Natural killer cell (primary cell): ENCODE results near the gene FAM3B. TPM values are rescaled to one million over a fixed set of nuclear protein-coding genes. Genes with fewer than 3 reads are reported as not detected.

Experiments used
- ATAC-seq, 3 donors: fragments of 150-1000 bp in 2 of 3; fragments of 200-7000 bp in 1 of 3; cut with Tn5 transposase; 1 replicate in 1 of 3; 2 replicates in 2 of 3; pipeline ENCODE4 v1.10.0; 2021; ENCODE audit warnings: mild to moderate bottlenecking in 2 of 3, moderate library complexity in 2 of 3
- DNase-seq, 2 donors: peaks; one replicate each; pipeline versions ENCODE4 v3.0.0 to v3.0.0-alpha.2; 2013 to 2021; ENCODE audit warnings: mixed read lengths in 1 of 2
- H3K27ac ChIP-seq: one replicate; pipeline ENCODE4 v1.5.1; 2013; ENCODE audit warnings: mild to moderate bottlenecking, low read length
- H3K27me3 ChIP-seq: one replicate; pipeline ENCODE4 v1.6.1; 2013; ENCODE audit warnings: low read length; ENCODE audit not compliant: control insufficient read depth, insufficient read depth
- H3K36me3 ChIP-seq: one replicate; pipeline ENCODE4 v1.6.1; 2013; ENCODE audit warnings: low read length; ENCODE audit not compliant: control insufficient read depth, insufficient read depth
- H3K4me1 ChIP-seq: one replicate; pipeline ENCODE4 v1.6.1; 2013; ENCODE audit warnings: low read length; ENCODE audit not compliant: control insufficient read depth, insufficient read depth
- H3K4me3 ChIP-seq: one replicate; pipeline ENCODE4 v1.5.1; 2013; ENCODE audit warnings: low read length
- H3K9me3 ChIP-seq: one replicate; pipeline ENCODE4 v1.6.1; 2013; ENCODE audit warnings: low read length; ENCODE audit not compliant: control insufficient read depth, insufficient read depth
- H3K27ac Mint-ChIP-seq, 2 donors: one replicate each; pipeline ENCODE4 v1.8.0; 2022; ENCODE audit warnings: mild to moderate bottlenecking in 2 of 2, mixed read lengths in 2 of 2, moderate library complexity in 1 of 2
- H3K27me3 Mint-ChIP-seq, 2 donors: one replicate each; pipeline ENCODE4 v1.8.0; 2022; ENCODE audit warnings: low read depth in 2 of 2, mixed read lengths in 2 of 2
- H3K36me3 Mint-ChIP-seq: one replicate; pipeline ENCODE4 v1.8.0; 2022; ENCODE audit warnings: mixed read lengths
- H3K4me1 Mint-ChIP-seq, 2 donors: one replicate each; pipeline ENCODE4 v1.8.0; 2022; ENCODE audit warnings: mixed read lengths in 2 of 2
- H3K4me3 Mint-ChIP-seq: one replicate; pipeline ENCODE4 v1.8.0; 2022; ENCODE audit warnings: mild to moderate bottlenecking, moderate library complexity, mixed read lengths
- H3K9me3 Mint-ChIP-seq, 2 donors: one replicate each; pipeline ENCODE4 v1.8.0; 2022; ENCODE audit warnings: mixed read lengths in 2 of 2
- CTCF ChIP-seq: fragments of 200-600 bp; IDR thresholded peaks from one replicate; pipeline ENCODE4 v1.8.0; 2022; ENCODE audit warnings: antibody characterized with exemption
- WGBS: methylation state at CpG from one replicate; pipeline ENCODE4 v1.1.7; 2013; ENCODE audit warnings: missing lambda C conversion rate; ENCODE audit not compliant: insufficient coverage; 5-methylcytosine and 5-hydroxymethylcytosine counted together
- intact Hi-C: fragments of 100-400 bp; cut with micrococcal nuclease; formaldehyde crosslinking; loops from one replicate; pipeline ENCODE4 v1.14.2; 2022
- total RNA-seq, 4 donors: library from RNA; stranded (reverse); fragments of 120-200 nt in 1 of 4; gene quantifications; one replicate each; pipeline versions ENCODE4 v1.2.3 to v1.2.4, GENCODE V29; 2013 to 2022

The FAM3B gene
- total RNA-seq, 3 donors from 2014 or later (not counting 1 experiment from before 2014, with no cell fraction given) = 0.48 TPM; not detected in 2

GRCh38 chr21:41379901-41380300 is 63.3 kb downstream of the FAM3B start:
- no peaks in the 10 kb centered on the region for H3K36me3 Mint-ChIP-seq
- H3K4me3 Mint-ChIP-seq = no peak overlapping the region
- DNase-seq (no peak), ATAC-seq (no peak)
- no peak overlapping the region for H3K27ac Mint-ChIP-seq
- Histone ChIP-seq H3K27ac (no peak overlapping the region), H3K36me3 (peaks cover 35% of the 10 kb centered on the region), H3K9me3 (no peaks in the 10 kb centered on the region), H3K4me3 (no peak overlapping the region), H3K4me1 (peaks cover 5% of the 10 kb centered on the region), H3K27me3 (no peaks in the 10 kb centered on the region)
- WGBS = 93% methylated on average over 12 of the region's 12 CpGs
- no peaks in the 10 kb centered on the region for H3K27me3 Mint-ChIP-seq
- no peak for TF ChIP-seq CTCF
- no peaks in the 10 kb centered on the region for H3K9me3 Mint-ChIP-seq
- intact Hi-C loops = no loop called here
- peaks cover 6% of the 10 kb centered on the region in 2 donors for H3K4me1 Mint-ChIP-seq

- no peaks in the 10 kb centered on the region for H3K4me1 Mint-ChIP-seq
- no peaks in the 10 kb centered on the region for H3K9me3 Mint-ChIP-seq
- no peak for TF ChIP-seq CTCF
- intact Hi-C loops = no loop called here
- Histone ChIP-seq H3K27ac (no peak overlapping the region), H3K4me3 (no peak overlapping the region), H3K4me1 (no peaks in the 10 kb centered on the region), H3K36me3 (peaks cover 35% of the 10 kb centered on the region), H3K9me3 (no peaks in the 10 kb centered on the region), H3K27me3 (no peaks in the 10 kb centered on the region)
- no peak overlapping the region for H3K27ac Mint-ChIP-seq
- DNase-seq (no peak), ATAC-seq (no peak)
- no peaks in the 10 kb centered on the region for H3K36me3 Mint-ChIP-seq
- no peak overlapping the region for H3K4me3 Mint-ChIP-seq
- no peaks in the 10 kb centered on the region for H3K27me3 Mint-ChIP-seq
Measured at GRCh38 chr21:41381731-41382130, 65.1 kb downstream of the FAM3B start.

GRCh38 chr21:41387042-41387819 is 70.6 kb downstream of the FAM3B start:
- no peak for TF ChIP-seq CTCF
- no peaks in the 10 kb centered on the region for H3K9me3 Mint-ChIP-seq

GRCh38 chr21:41387824-41388223 is 71.2 kb downstream of the FAM3B start:
- H3K4me1 ChIP-seq = no peaks in the 10 kb centered on the region
- no peaks in the 10 kb centered on the region for H3K9me3 ChIP-seq
- H3K9me3 Mint-ChIP-seq = no peaks in the 10 kb centered on the region
- H3K27ac Mint-ChIP-seq = no peak overlapping the region
- intact Hi-C loops = no loop called here
- no peak overlapping the region for H3K4me3 Mint-ChIP-seq
- no peaks in the 10 kb centered on the region for H3K36me3 Mint-ChIP-seq
- H3K4me3 ChIP-seq = no peak overlapping the region
- DNase-seq (no peak), ATAC-seq (no peak)
- no peaks in the 10 kb centered on the region for H3K27me3 ChIP-seq
- H3K27me3 Mint-ChIP-seq = no peaks in the 10 kb centered on the region
- no peak overlapping the region for H3K27ac ChIP-seq
- 87% methylated on average over 8 of the region's 8 CpGs for WGBS
- H3K4me1 Mint-ChIP-seq = peaks cover 0 to 5% of the 10 kb centered on the region in 2 donors
- peaks cover 22% of the 10 kb centered on the region for H3K36me3 ChIP-seq
- TF ChIP-seq CTCF = no peak

More at GRCh38 chr21:41387042-41387819, 70.6 kb downstream of the FAM3B start:
- Histone ChIP-seq H3K4me3 (no peak overlapping the region), H3K4me1 (no peaks in the 10 kb centered on the region), H3K27me3 (no peaks in the 10 kb centered on the region), H3K9me3 (no peaks in the 10 kb centered on the region), H3K36me3 (peaks cover 27% of the 10 kb centered on the region), H3K27ac (no peak overlapping the region)
- Mint-ChIP-seq H3K27me3 (no peaks in the 10 kb centered on the region), H3K27ac (no peak overlapping the region), H3K36me3 (no peaks in the 10 kb centered on the region), H3K4me1 (peaks cover 0 to 5% of the 10 kb centered on the region in 2 donors), H3K4me3 (no peak overlapping the region)
- DNase-seq = no peak
- no peak for ATAC-seq
- WGBS = 94% methylated on average over 14 of the region's 14 CpGs
- intact Hi-C loops = no loop called here
